ENCODE measurements around the gene RPL5.
"Not testable (repeated sequence)": the region's sequence is repeated elsewhere in the genome, so short reads cannot be mapped to it uniquely, and the experiment has no call there.

Gene RPL5

DNA sequence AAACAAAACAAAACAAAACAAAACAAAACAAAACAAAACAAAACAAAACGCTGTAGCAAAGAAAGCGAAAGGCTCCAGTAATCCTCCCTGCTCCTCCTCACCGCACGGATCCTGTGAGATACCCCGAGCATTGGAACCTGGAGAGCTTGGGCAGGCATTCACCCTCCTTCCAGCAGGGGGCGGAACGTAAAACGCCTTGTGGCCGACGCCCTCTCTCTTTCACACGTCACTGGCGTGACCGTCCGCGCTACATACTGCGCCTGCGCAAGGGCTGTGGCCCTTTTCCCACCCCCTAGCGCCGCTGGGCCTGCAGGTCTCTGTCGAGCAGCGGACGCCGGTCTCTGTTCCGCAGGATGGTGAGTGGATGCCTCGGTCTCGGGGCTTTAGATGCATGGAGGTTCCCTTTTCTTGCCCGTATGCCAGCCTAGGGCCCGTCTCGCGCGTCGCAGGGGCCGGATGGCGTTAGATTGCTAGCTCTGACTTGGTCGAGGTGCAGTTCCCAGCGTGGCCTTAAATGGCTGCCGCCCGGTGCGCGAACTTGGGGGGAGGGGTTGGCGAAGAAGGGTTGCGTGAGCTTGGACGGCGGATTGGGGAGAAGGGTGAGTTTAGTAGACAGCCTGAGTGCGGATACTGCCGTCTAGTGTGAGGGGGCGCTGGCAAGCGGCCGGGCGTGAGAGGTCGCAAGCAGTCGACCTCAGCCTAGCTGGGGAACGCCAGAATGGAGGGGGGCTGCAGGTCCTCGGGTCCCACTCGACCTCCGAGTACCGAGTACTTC lies at the start of gene RPL5:
Gene RPL5 (plus strand): TSS at position 279 of the 775 bp plus-strand sequence. CDS start 75 bp downstream, at position 354.
- DNase-seq = peak; percentile 94 to 96

DNA sequence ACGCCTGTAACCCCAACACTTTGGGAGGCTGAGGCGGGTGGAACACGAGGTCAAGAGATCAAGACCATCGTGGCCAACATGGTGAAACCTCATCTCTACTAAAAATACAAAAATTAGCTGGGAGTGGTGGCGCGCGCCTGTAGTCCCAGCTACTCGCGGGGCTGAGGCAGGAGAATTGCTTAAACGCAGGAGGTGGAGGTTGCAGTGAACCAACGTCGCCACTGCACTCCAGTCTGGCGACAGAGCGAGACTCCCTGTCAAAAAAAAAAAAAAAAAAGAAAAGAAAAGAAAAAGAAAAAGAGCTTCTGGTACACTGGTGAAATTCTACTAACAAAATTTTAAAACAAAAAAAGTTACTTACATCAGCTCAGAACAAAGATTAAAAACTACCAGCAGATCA lies 48.3 kb upstream of the RPL5 start:
- not testable (repeated sequence) for DNase-seq

DNA sequence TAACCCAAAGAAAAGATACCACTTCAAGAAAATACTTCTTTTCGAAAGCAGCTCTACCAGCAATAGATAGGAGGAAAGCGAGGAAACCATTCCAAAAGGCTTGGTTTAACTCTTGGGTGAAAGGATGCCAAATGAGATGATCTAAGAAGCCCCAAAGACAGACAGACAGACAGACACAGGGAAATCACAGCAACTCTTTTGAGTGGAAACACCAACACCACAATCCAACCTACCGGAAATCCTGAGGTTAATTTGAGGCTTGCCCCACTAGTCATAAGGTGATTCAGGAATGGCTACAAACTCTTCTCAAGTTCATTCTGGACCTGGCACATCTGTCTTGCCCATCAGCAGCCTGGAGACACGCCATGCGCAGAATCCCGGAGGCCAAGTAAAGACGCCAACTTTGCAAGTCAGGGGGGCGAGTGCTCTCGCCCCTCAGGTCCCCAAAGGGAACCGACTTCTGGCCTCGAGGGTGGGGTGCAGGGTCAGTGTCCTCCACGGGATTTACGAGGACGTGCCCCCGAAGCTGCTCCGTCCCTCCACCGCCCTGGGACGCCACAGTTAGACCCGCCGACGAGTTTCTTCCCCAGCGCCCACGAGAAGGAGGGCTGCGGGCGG lies 47.7 kb upstream of the RPL5 start:
- DNase-seq = no peak

DNA sequence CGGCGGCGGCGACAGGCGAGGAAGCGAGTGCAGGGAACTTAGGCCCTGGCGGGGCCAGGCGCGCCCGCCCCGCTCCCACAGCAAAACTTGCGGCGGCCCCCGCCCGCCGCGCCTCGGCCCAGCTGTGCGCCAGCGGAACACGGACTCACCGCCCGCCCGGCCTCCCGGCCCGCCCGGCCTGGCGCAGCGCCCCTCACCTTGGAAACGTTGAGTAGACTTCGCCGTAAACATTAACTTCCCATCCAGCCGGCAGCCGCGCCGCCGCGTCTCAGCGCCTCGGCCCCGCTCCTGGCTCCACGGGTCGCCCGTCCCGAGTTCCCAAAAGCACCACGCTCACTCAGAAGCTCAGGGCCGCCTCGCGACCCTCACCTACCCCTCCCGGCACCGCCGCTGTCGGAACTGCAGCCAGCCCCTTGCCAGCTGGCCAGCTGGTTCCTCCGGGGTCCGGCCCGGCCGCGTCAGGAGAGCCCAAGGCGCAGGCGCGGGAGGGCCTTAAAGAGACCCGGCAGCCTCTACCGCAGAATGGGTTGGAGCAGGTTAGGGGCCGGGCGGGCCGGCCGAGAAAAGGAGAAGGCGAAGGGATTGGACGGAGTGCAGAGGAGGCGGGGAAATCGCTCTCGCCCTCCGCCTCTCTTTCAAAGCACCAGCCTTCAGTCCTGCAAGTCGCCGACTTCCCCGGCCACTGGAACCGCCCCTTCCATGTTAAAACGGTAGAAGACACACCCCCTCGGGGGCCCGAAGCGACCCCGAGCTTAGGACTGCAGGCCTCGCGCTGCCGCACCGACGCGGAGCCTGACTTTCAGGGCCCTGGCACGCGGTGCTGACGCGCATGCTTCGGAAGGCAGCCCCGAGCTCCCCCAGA lies 47.0 kb upstream of the RPL5 start, which contains the start of gene EVI5:
Gene EVI5 (minus strand): TSS at position 470 of the 862 bp plus-strand sequence. CDS start 48,562 bp downstream, outside the sequence.
- peak; percentile 85 to 90 for DNase-seq

DNA sequence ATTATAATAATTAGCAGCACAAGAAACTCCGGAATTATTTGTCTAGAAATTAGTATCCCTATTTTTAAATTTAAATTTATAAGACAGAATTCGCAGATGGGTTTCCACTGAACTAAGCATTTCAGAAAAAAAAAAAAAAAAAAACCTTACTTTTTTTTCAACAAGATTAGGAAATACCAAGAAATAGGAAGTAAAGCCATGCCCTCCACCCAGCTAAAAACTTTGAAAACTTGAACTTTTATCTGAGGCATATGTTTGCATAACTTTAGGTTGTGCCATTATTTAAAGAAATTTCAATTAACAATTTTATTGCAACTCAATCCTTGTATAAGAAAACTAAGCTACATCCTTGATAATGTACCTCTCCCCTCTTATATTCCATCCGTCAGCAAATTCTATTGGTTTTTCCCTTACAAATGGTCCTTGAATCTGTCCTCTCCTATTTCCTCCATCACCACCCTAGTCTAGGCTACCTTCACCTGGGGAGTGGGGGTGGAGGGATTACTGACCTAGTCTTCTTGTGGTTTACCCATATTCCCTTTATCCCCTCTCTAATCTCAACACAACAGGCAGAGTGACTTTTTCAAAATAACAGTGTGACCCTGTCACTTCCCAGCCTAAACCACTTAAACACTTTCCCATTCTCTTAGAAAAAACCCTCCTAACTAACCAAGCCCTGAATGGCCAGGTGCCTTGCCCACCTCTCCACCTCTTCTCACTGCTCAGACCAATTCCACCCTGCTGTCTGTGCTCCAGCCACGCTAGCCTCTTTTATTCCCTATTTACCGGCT lies 45.5 kb upstream of the RPL5 start:
- no peak for DNase-seq

DNA sequence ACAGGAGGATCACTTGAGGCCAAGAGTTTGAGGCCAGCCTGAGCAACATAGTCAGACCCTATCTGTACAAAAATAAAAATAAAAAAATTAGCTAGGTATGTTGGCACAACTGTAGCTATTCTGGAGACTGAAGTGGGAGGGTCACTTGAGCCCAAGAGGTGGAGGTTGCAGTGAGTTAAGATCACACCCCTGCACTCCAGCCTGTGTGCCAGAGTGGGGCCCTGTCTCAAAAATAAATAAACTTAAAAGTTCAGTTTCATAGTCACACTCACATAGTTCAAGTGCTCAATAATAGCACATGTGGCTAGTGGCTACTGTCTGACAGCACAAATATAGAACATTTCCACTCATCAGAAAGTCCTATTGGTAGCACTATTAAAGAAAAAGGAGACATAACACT lies 41.8 kb upstream of the RPL5 start:
- DNase-seq = no peak

DNA sequence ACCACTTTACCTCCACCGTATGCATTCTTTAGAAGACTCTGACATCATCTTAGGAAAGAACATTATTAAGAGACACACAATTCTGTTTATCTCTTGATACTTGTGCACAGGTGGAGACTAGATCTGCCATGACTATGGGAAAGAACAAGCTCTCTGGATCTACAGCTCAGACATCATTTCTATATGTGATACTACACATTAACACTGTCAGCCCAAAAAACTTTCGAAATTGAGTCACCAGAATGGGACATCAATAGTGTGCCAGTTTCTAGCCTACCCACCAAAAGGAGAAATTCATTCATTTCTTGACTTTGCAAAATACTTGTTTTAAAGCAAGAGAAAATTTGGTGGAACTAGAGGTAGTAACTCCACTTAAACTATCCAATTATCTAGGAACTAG lies 41.0 kb upstream of the RPL5 start:
- no peak for DNase-seq

DNA sequence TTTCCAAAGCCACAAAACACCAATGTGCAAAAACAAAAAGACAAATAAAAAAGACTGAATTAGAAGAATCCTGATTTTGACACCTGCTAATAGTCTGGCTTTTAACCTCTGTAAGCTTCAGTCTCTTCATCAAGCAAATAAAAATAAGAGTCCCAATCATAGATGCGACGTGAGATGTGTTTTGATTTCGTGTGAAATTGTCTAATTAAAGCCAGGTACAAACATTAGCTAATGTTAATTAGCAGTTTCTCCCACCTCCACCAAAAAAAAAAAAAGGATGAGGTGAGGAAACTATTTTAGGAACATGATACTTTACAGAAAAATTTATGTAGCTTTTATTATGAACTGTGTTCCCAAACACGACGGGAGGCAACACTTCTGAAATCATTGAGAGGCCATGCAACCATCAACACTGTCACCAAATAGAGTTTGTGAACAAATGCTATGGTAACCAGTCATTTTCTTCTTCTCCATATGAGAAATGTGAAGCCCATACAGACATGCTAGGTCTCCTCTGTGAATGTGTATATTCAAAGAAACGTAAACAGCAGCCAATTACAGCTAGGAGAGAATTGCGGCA lies 40.3 kb upstream of the RPL5 start:
- no peak for DNase-seq

DNA sequence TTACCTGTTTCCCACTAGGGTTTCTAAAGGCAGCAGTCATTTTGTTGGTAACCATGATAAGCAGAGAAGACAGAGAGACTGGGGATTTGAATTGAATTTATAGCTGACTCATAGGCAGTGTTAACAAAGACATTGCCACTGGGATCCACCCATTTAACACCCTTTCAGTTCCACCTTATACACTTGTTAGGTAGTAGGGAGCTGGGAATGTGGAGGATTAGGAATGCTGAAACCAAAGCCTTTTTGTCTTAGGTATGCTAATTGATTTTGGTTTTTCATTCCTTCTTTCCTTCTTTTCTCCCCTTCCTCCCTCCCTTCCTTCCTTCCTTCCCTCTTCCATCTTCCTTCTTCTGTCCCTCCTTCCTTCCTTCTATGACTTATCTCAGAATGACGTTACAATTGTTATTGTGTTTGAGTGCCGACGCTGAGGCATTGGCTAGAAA lies 39.5 kb upstream of the RPL5 start:
- no peak for DNase-seq

DNA sequence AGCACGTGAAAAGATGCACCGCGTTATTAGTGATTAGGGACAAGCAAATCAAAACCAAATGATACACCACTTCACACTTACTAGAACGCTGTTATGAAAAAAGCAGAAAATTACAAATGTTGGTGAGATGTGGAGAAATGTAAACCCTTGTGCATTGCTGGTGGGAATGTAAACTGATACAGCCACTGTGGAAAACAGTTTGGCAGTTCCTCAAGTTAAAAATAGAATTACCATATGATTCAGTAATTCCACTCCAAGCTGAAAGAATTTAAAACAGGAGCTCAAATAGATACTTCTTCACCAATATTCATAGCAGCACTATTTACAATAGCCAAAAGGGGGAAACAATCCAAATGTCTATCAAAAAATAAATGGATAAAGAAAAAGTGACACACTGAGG lies 36.7 kb upstream of the RPL5 start:
- no peak for DNase-seq

DNA sequence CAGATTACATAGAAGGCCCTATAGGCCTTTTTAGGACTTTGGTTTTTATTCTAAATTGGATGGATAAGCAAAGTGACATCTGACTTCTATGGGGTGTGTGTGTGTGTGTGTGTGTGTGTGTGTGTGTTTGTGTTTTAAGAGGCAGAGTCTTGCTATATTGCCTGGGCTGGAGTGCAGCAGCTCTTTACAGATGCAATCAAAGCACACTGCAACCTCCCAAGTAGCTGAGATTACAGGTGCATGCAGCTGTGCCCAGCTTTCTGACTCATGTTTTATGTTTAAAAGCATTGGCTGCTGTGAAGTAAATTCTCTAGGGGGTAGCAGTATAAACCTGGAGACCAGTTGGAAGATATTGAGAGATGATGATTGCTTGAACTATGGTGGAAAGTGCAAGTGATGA lies 34.5 kb upstream of the RPL5 start:
- no peak for DNase-seq

DNA sequence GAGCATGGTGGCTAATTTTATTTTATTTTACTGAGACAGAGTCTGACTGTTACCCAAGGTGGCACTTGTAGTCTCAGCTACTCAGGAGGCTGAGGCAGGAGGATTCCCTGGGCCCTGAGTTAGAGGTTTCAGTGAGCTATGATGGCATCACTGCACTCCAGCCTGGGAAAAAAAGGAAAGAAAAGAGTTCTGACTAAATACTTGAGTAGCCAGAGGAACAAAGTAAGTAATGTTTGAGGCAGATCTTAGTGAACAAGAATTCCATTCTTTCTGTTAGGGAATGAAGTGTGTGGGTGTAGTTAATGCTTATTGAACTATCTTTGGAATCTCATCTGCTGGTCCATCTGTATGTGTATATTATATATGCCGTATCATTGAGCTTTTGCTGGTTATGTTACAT lies 33.9 kb upstream of the RPL5 start:
- DNase-seq = no peak

DNA sequence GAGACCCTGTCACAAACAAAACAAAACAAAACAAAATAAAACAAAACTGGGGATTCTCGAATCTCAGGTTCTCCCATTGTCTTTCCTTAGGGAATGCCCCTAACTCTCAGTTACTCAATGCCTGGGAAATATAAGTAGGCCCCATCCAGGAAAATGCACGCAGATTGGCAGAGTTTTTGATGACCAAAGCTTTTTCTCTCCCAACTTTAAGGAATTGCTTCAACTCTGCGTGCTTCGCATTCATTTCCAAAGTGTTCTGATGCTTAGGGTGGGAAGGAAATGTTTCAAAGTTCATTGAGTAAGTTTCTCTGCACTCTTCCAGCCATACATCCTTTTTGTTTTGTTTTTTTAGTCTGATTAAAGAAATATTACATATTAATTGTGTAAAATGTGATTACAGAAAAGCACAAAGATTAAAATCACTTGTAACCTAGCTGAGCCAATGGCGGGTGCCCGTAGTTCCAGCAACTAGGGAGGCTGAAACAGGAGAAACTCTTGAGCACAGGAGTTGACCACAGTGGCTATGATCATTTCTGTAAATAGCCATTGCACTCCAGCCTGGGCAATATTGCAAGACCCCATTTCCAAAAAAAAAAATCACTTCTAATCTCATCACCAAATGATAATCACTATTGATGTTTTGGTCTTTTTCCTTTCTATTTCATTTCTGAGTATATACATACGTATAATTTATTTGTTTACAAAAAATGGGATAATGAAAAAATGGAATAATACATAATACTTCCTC lies 28.5 kb upstream of the RPL5 start:
- DNase-seq = no peak

DNA sequence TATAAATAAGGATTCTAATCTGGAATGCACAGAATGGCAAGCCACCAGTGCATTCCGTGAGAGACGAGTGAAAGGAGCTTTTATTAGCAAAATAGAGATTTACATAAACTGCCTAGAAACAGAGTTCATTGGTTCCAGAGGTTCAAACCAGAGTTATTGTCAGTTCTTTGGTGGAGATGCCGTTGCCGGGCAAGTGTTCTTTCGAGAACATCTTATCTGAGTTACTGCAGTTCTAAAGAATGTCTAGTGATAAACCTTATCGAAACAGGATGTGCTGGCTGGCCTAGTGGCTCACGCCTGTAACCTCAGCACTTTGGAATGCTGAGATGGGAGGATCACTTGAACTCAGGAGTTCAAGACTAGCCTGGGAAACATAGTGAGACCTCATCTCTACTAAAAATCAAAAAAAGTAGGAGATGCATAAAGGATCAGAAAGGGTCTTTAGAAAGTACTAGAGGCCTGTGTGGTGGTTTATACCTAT lies 27.1 kb upstream of the RPL5 start:
- peak in 1 of 2 donors; percentile 84 for DNase-seq

DNA sequence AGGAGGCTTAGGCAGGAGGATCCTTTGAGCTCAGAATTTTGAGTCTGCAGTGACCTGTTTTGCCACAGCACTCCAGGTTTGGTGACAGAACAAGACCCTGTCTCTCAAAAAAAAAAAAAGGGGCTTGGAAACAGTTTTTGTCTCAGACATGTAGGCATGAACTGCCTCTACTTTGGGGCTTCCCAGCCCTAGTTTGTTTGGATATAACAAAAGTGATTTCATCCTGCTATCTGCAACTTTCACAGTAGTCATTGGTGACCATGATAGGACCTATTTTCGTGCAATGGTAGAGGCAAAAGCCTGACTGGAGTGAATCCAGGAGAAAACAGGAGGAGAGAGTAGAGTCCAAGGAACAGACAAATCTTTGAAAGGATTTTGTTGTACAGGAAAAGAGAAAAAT lies 26.6 kb upstream of the RPL5 start:
- no peak for DNase-seq

DNA sequence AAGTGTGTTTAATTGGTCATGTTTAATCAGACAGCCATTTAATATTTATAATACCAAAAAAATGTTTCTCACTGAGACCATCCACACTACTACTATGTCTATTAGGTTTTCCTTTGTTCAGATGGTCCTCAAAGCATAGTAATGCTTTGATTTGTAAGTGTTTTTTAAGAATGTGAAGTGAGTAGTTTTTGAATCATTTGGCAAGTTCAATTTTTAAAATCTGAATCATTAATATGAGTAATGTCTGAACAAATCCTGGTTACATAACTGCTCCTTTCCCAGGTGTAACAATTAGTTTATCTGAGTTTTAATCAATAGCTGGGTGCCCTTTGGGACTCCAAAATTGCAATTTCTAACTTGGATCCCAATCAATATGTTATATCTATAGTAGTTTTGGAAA lies 23.5 kb upstream of the RPL5 start:
- no peak for DNase-seq

DNA sequence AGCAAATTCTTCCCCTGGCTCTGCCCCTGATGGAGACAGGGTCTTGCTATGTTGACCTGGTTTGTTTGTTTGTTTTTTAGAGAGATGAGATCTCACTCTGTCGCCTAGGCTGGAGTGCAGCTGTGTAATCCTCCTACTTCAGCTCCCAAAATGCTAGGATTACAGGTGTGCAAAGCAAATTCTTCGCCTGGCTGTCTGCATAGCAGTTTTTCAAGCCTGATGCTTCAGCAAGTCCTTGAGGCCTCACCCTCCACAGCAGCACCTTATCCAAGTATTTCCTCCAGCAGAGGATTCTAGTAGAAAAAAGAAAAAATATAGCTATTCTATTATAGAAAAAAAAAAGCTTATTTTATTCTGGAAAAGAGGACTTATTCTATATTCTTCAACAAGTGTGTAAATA lies 15.1 kb upstream of the RPL5 start:
- no peak for DNase-seq

DNA sequence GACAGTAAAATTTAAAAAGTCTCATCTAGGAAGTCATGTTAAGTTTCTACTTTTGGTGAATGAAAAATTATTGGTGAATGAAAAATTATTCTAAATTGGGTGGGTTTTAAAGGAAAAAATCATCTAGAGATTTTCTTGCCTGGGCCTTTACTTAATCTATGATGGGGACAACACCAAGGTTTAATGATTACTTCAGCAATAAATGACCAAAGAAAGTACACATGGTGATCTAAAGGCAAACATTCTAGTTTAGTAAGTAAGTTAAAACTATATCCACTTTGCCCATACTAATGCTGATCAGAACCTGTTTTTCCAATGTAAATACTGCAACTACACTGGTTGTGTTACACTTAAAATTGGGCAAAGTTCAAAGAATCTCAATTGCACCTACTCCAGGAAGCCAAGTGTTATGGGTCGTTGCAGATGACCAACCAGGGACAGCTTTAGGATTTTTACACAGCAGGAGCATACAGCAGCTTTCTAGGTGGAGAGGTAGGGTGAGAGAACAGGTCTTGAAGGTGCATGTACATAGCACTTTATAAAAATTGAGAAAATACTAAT lies 14.6 kb upstream of the RPL5 start:
- DNase-seq = no peak

DNA sequence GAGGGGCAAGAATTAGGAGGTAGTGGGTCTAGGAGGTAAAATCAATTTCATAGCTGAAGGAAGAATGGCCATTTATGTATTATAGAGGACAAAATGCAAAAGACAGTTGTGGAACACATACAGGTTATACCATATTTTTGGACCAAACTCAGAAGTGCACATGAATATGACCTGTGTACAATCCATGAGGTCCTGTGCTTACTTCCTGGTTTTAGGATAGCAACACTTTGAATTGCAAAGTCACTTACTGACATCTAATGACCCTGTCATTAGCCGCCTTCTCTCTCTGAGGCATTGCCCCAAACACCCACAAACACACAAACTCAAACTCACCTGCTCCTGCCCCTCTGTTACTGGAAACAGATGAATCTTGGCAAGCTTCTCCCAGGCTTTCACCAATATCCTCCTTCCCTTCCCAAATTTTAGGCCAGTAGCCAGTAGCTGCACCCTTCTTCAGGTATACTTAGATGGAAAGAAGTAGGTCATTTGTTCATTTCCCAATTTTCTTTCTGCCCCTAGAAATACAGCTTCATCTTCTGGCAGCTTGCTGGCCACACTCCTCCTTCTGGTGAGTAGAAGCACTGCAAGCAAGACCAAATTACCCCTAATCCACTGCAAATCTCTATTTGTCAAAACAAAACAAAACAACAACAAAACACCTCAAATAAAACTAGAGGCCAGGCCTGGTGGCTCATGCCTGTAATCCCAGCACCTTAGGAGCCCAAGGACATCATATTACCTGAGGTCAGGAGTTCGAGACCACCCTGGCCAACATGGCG lies 13.7 kb upstream of the RPL5 start:
- peak in 1 of 2 donors; percentile 4 for DNase-seq

DNA sequence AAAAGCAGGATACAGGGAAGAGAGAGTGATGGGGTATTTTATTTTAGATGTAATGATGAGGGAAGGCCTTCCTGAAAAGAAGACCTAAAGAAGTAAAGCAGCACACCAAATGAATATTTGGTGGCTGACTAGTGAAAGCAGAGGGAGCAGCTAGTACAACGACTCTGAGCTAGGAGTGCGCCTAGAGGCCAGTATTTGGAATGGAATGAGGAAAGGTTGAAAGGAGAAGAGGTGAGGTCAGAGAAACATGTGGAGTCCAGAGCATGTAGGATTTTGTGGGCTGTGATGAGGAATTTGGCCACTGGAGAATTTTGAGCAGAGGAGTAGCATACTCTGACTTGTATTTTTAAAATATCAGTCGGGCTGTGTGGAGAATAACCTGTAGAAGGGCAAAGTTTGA lies 11.8 kb upstream of the RPL5 start:
- no peak for DNase-seq

All from hippocampal formation (tissue), 2 donors.